GM23338 (cell line): ENCODE measurements around the gene AAMDC.

ENCODE experiments used
- CREB1 ChIP-seq: fragments of 250-450 bp; sonication (Bioruptor Pico); IDR thresholded peaks from 2 replicates; pipeline ENCODE4 v1.5.0; 2020; ENCODE audit warnings: low read depth, mild to moderate bottlenecking, moderate library complexity
- CTCF ChIP-seq, 2 experiments: fragments of 200-600 bp in 1 of 2; sonication (generic) in 1 of 2; conservative IDR thresholded peaks; 2 replicates each; pipeline versions ENCODE4 v1.5.1 to v1.6.1; 2016 to 2017; ENCODE audit warnings: antibody characterized with exemption in 2 of 2, low read depth in 2 of 2, mild to moderate bottlenecking in 2 of 2, moderate library complexity in 1 of 2
- EZH2 ChIP-seq: fragments of 200-600 bp; sonication (generic); IDR thresholded peaks from one replicate; pipeline ENCODE4 v1.8.0; 2017; ENCODE audit warnings: antibody characterized with exemption, mild to moderate bottlenecking, low read depth; ENCODE audit not compliant: unreplicated experiment
- EZH2phosphoT487 ChIP-seq: fragments of 200-600 bp; sonication (generic); IDR thresholded peaks from one replicate; pipeline ENCODE4 v1.8.1; 2018; ENCODE audit warnings: antibody characterized with exemption; ENCODE audit not compliant: unreplicated experiment
- POLR2AphosphoS5 ChIP-seq: IDR thresholded peaks from 2 replicates; pipeline ENCODE4 v1.6.1; 2016; ENCODE audit warnings: antibody characterized with exemption, low read depth
- REST ChIP-seq: IDR thresholded peaks from one replicate; pipeline ENCODE4 v1.6.1; 2018; ENCODE audit warnings: antibody characterized with exemption; ENCODE audit not compliant: unreplicated experiment

- no peak for TF ChIP-seq CTCF (conservative IDR thresholded peaks at IDR 0.05; ENCODE audit: low read depth in 2 of 2)
- no peak for TF ChIP-seq EZH2
- no peak for TF ChIP-seq EZH2phosphoT487
- no peak for TF ChIP-seq CREB1
- no peak for TF ChIP-seq POLR2AphosphoS5
- TF ChIP-seq REST: no peak
These were observed 55.1 kb downstream of the AAMDC start for GRCh38 chr11:77876045-77876444.
